ENCODE data around the gene NACC1.

GRCh38 chr19:13116282-13117175, 1.5 kb upstream of the NACC1 start, which contains the start of gene TRMT1:
- TF ChIP-seq CTCF (IDR thresholded peaks at IDR 0.05; ENCODE audit: borderline replicate concordance, extremely low read depth, low read length, poor library complexity, severe bottlenecking) (no peak), EZH2 (IDR thresholded peaks at IDR 0.05; ENCODE audit: borderline replicate concordance, low read depth, low read length, severe bottlenecking) (no peak)

Measured in DND-41 (cell line).